HG02884 (cell line): Measurements from ENCODE around the gene FNTB.

Experiments
- ATAC-seq: cut with Tn5 transposase; IDR thresholded peaks from one replicate; pipeline ENCODE4 v1.9.1; 2021; ENCODE audit warnings: mild to moderate bottlenecking, moderate library complexity; ENCODE audit not compliant: unreplicated experiment

The FNTB gene

DNA sequence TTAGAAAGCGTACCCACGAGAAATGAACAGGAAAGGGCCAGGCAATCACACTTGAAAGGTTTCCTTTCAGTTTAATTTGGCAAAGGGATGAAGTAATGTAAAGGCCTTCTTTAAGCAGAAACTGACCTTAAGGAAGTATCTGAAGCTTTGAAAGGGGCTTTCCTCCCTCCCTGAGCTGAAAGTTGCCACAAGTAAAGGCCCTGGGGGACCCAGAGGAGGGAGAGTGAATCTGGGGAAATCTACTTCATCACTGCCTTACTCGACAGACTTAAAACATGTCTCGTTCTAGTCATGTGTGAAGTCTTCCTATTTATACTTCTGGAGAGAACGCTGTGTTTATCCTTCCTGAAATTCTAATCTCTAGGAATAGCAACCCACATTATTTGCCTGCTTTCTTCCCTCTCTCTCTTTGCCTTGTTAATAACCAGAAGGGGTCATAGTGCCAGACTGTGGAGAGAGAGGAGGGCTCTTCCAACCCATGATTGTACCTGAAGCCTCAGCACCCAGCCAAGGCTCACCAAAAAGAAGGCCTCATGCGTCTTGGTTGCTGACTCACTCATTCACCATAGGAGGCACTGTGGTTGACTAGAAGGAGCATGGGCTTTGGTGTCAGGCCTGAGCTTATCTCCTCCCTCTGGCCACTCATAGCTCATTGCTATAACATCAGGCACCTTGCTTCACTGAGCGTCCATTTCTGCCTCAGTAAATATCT, 33.9 kb upstream of the FNTB start:
- no peak for ATAC-seq

DNA sequence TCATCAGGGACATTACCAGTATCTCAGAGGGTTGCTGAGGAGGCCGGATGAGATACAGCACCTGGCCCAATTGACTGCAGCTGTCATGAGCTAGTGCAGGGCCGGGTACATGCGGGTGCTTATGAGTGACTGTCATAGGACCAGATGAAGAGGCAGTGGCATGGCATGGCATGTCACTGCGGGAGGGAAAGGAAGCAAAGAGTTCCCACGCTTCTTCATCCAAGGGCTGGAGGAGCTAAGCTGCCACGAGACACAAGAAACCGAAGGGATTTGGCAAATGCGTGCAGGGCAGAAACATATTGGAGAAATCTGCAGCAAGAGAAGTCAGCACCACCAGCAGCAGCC, 33.4 kb upstream of the FNTB start:
- ATAC-seq = no peak

DNA sequence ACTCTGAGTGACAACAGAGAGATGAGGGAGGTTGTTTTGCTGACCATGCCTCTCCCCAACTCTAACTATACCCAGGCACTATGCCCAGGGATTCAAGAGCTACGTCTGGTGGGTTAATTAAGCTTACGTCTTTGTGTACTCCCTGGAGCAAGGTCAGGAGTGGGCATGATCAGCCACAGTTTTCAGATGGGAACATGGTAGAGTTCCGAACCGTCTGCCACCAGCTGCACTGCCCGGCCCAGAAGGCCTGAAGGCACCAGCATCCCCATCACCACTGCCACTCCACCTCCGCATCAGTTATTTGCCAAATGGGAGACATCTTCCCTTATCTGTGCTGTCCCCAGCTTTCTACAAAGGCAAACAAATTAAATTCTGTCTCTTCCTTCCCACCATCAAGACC, 33.0 kb upstream of the FNTB start:
- no peak for ATAC-seq

DNA sequence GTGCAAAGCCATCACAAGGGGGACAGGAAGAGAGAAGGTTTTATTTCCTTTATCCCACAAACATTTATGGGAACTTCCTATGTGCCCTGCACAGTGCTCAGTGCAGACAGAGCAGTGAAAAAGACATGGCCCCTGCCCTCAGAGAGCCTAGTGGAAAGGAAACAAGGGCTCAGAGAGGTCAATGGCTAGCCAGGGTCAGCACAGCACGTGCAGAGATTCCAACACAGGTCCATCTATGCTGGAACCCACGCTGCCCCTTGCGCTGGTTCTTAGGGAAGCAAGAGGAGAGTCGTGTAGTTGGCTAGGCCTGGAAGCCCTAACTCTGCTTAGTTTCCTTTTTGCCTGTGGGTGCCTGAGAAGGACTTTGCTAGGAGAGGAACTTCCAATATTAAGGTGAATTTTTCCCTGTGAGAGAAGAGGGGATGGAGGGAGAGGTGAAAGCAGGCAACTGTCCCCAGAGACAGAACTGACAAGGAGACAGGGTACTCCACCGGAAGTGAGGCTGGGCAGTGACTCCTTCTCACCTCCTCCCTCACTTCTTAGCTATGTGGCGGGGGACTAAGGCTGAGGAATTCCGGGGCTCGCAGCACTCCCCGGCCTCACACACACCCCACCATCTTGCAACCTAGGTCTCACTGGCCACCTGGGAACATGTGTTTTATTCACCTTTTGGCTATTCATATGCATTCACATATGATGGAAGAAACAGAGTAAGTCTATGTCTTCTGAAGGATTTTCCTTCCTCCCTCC, 32.0 kb upstream of the FNTB start:
- no peak for ATAC-seq

DNA sequence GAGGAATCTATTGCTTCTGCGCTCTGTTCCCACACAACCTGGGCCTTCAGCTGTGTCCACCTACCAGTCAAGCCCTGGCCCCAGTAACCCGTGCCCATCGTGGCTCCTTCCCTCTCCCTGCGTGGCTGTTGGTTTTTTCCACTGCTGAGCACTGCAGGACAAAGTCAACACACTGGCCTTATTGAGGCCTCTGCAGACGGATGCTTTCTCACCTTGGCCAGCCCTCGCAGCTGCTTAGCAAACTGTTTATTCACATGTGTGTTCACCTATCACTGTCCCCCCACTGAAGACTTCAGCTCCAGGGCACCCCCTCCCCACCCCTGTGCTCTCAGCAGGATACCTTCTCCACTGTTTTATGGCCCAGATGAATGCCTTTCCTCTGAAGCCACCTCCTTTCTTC, 31.4 kb upstream of the FNTB start:
- ATAC-seq = no peak

DNA sequence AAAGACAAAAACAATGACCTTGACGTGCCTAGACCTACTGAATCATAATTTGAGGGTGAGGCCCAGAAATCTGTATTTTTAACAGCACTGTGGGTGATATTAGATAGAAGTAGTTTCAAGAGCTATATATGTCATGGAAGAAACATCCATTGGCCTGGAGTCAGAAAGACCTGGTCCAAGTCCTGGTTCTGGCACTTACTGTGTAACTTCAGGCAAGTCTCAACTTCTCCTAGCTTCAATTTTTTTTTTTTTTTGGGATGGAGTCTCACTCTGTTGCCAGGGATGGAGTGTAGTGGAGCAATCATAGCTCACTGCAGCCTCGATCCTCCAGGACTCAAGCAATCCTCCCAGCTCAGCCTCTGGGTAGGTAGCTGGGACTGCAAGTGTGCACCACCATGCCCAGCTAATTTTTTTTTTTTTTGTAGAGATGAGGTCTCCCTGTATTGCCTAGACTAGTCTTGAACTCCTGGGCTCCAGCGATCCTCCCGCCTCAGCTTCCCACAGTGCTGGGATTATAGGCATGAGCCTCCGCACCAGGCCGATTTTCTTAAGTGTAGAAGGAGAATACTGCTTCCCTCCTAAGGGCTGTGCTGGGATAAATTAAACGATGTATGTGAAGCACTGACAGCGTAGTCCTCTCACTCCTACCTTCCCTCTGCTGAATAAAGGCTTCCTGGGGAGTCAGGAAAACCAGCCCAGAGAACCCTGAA, 29.8 kb upstream of the FNTB start:
- ATAC-seq = no peak

DNA sequence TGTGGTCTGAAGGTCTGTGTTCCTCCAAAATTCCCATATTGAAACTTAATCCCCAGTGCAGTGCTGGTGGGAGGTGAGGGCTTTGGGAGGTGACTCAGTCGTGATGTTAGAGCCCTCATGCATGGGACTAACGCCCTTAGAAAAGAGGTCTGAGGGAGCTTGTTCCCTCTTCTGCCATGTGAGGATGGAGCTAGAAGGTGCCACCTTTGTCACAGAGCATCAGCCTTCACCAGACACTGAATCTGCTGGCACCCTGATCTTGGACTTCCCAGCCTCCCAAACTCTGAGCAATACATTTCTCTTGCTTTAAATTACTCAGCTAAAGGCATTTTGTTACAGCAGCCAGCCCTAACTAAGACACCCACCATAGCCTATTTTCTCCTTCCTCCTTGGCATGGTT, 28.5 kb upstream of the FNTB start:
- ATAC-seq = no peak

DNA sequence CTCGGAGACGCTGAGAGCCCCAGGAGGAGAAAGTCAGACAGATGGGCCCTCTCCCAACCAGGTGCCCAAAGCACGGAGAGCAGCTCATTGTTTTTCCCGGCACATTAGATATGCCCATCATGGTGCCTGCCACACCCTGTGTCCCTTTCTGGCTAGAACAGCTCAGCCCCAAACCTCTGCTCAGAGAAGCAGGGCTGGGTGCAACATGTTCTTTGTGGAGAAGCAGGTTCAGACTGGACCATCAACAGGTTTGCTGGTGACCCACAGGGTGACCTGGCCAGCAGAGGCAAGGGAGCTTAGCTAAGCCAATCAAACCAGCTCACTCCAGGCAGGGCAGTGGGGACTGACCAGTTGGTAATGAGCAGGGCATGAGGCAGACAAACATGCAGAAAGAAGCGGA, 28.0 kb upstream of the FNTB start:
- no peak for ATAC-seq

DNA sequence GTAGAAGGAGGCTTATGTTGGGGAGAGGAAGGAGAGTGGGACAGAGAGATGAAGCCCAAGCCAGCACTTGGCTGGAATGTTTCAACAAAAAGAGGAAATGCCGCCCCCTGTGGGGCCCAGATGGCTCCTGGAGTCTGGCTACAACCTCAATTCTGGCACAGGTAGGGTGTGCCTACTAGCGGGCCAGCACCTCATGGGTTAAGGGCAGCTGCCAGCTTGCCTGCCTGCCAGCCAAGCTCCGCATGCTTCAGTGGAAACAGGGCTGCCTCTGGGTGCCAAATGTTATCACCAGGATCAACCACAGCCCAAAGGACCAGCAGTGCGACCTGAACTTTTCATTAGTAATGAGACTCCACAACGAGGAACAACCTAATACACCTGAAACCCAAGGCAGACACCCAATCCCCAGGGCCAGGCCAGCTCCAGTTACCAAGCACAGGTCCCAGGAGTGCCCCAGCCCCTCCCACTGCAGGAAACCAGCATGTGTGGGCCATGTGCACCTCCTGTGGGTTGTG, 25.9 kb upstream of the FNTB start:
- ATAC-seq = no peak

DNA sequence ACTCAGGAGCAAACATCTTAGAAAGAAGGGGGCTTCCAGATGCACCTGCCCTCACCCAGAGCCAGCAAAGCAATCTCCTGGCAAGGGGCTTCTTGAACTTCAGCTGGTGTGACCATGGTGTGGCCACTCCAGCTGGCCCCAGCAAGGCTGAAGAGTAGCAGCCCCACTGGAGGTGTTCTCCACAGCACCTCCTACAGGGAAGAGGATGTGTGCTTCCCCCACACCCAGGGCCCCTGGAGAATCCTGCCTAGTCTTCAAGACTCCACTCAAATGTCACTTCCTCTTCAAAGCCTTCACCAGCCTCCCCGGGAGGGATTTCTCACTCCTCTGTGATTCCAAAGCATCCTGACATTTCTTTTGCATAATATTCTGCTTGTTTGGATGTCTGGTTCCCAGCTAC, 23.1 kb upstream of the FNTB start:
- ATAC-seq = no peak

DNA sequence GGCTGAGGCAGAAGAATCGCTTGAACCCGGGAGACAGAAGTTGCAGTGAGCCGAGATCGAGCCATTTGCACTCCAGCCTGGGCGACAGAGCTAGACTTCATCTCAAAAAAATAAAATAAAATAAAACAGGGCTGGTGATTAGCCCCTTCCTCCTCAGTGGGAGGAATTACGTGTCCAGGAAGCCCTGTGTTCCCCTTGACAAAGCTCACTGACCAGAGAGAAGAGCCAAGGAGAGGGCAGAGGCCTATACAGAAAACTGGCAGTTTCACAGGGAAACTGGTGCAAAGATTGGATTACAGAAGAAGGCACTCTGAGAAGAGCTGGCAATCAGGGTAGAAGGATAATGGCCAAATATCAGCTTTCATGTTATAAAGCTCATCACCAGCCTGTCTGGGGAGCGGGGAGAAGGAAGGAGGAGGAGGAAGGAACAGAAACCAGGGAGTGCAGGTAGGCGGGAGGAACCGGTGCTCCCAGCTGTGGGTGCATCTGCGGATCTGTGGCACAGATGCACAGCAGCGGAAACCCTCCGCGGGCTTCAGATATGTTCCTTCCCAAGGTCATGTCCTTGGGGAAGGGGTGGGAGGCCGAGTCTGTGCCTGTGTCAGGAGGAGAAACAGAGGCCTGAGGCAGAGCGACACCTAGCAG, 21.2 kb upstream of the FNTB start:
- ATAC-seq = no peak

DNA sequence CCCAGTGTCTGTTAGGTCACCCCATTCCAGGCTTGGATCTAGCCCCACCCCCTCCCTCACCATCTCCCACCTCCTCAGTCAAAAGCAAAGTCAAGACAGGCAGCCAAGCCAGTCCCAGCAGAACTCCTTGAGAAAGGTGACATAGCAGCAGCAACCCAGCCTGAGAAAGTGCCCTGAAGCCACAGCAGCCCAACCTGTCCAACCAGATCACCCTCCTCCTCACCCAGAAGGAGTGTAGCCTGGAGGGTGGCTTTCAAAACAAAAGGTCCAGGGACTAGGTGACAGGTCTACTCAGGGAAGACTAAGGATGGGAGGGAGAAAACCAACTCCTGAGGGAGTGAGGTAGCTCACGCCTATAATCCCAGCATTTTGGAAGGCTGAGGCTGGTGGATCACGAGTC, 19.7 kb upstream of the FNTB start:
- ATAC-seq = no peak

DNA sequence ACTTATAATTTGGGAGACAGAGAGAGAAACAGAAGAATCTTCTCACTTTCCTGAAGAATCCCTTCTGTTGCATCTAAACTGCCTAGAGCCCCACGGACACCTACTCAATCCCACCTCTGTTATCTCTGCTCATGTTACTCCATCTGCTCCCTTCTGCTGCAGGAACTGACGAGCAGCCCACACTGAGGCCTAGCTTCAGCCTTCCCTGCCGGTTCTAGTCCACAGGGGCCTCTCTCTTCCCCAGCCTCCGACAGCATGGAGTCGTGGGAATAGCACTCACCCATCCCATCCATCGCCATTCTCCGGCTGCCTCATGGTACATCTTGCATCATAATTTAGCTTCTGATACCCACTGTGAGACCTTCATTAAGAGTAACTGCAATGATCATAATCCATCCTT, 18.5 kb upstream of the FNTB start:
- no peak for ATAC-seq

DNA sequence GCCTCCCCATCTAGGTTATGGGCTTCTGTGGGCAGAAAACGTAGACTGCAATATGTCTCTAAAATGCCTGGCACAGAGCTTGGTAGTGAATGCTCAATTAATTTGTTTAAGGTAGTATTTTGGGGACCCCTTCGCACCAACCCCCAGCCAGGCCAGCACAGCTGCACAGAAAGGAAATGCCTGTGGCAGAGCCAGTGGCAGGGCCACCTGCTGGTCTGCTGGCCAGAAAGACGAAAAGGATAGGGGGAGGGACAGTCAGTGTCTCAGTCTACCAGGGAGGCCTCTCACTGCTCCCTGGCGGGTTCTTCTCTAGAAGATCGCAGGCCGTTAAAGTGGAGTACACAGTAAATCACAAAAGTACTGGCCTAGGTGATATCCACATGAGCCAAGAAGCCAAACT, 18.0 kb upstream of the FNTB start:
- no peak for ATAC-seq

DNA sequence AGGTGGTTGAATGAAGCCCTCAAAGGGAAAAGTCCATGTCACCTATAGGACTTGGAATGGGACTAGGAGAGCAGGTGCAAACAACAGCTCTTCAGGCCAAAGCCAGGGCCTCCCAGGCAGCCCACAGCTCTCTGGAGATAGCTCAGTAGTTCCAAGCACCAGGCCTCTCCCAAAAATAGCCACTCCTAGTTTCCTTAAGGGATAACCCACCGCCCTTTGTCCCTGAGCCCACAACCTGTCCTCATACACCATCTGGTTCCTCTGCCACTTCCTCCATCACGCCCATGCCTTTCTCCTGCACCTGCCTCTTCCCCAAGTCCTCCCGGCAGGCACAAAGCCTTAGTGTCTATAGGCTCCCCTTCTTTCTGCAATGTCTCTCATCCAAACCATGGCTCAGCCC, 16.7 kb upstream of the FNTB start:
- ATAC-seq = no peak

DNA sequence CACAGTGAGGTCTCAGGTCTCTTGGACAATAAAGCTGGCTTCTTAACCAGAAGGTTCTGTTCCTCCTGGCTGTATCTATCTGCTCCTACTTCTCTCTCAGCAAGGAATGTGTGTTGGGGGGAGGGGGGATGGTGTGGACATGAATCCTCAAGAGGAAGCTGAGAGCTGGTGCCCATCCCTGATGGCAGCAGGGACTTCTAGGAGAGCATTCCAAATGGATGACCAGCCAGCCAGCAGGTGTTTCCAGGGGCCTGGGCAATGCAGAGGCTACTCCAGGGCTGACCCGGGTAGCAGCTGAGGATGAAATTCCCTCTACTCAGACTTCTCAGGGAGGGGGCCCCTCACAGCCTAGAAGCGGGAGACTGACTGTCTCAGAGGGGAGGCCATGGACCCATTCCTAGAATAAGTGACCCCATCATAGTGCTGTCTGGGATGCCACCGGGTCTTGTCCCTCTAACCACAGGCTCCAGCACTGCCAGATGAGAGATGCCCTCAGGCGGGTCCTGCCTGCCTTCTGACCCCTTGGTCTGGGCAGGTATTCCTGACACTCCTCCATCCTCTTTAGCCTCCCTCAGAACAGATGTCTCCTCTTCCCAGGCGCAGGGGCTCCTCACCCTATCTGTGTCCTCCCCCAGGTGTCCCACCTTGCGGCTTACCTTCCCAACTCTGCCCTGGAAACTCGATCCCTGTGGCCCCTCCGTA, 15.8 kb upstream of the FNTB start:
- no peak for ATAC-seq

DNA sequence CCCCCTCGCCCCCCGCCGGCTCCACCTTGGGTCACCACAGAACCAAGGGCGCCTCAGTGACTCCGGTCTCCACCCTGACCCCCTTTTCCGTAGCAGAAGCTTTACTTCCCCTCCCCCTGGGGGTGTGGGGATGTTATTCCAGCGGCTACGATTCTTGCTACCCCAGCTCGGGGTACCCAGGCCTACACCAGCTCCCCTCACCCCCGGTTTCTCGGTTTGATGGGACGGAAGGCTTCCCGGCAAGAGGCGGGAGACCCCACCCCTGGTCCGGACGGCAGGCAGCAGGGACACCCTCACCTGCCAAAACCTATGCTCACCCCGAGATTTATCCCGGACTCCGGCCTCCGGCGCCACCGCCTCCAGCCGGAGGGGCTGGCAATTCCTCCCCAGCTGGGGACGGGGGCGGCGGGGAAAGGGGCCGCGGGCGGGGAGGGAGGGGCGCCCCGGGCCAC, 15.2 kb upstream of the FNTB start:
- ATAC-seq = no peak

DNA sequence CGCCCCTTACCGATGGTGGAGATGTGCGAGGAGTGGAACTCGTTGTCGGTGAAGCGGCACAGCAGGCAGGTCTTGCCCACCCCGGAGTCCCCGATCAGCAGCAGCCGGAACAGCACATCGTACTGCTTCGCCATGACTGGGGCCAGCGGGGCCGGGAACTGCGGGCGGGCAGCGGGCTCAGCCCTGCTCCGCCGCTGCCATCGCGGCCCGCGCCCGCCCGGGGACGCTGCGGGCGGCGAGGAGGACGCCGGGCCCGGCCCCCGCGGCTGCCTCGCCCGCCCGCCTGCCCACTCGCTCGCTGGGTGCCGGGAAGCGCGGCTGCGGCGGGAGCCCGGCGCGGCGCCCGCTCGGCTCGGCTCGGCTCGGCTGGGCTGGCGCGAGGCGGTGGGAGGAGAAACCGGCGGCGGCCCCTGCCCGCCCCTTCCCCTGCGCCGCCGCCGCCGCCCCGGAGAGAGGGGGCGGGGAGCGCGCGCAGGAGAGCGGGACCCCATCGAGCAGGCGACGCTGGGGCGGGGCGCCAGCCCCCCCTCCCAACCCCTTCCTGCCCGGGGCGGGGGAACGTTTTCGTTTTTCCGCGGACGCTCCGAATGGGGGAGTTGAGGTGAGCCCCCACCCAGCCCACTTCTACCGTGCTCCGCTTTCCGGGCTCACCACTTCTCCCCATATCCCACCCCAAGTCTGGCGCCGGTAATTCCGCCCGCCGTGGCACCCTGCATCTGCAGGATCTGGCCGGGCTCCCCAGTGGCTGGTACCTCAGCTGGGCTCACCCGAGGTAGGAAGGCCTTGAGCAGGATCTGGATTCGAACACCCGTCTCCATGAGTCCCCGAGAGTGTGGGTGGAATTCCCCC, 14.5 kb upstream of the FNTB start, which contains the start of gene RAB15:
TSS of gene RAB15 (minus strand) at position 394 of the 849 bp plus-strand sequence. CDS start at position 134, 260 bp downstream.
- peak; percentile 44 for ATAC-seq

DNA sequence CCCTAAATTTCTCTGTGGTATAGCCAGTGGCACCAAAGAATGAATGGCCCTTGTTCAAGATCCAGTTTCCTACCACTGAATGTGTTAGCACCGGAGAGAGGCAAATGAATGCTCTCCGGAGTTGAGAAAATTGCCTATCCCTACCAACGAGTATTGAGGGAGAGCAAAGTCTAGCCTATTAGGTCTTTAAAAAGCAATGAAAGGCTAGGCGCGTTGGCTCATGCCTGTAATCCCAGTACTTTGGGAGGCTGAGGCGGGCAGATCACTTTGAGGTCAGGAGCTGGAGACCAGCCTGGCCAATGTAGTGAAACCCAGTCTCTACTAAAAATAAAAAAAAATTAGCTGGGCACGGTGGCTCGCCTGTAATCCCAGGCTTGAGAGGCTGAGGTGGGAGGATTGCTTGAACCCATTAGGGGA, 13.7 kb upstream of the FNTB start:
- ATAC-seq = no peak

DNA sequence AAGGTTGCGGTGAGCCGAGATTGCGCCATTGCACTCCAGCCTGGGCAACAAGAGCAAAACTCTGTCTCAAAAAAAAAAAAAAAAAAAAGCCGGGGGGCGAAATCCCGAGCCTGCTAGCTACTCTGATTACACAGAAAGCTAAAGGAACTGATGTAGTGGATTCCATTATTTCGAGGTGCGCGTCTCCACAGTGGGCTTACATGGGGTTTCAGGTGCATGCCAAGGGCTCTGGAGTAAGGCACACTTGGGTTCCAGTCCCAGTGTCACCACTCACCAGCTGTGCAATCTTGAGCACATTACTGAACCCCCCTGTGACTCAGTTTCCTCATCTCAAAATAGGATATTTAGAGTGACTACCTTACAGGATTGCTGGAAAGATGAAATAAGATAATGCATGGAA, 12.9 kb upstream of the FNTB start:
- no peak for ATAC-seq
